MCF 10A (cell line): ENCODE results near the gene RPS6KC1. TPM values are rescaled to one million over a fixed set of nuclear protein-coding genes. Genes with fewer than 3 reads are reported as not detected.
"Not testable (repeated sequence)": the region's sequence is repeated elsewhere in the genome, so short reads cannot be mapped to it uniquely, and the experiment has no call there.

Source experiments
- BruUV-seq: library from RNA; stranded (reverse); fragments of 400-500 nt; replicated peaks from 2 replicates; lab custom pipeline; 2021; lab: Mats Ljungman, UMichigan
- CTCF ChIA-PET: fragments of 300-600 bp; sonication (Branson Sonifier 250); formaldehyde crosslinking; extraction: SDS; loops from one replicate; lab custom pipeline; 2021; ENCODE audit warnings: antibody characterized with exemption, inconsistent platforms; lab: Yijun Ruan, JAX
- POLR2A ChIA-PET: fragments of 300-600, 350-650 bp; sonication (Branson Sonifier 250); formaldehyde crosslinking; extraction: SDS; loops from one replicate; lab custom pipeline; 2020; ENCODE audit warnings: antibody characterized with exemption, inconsistent platforms; lab: Yijun Ruan, JAX
- DNase-seq: peaks from one replicate; pipeline ENCODE4 v3.0.0-alpha.2; 2018; ENCODE audit not compliant: unreplicated experiment
- H3K27ac Mint-ChIP-seq: one replicate; pipeline ENCODE4 v1.8.0; 2022; ENCODE audit warnings: mild to moderate bottlenecking, low read depth, mixed read lengths; ENCODE audit not compliant: unreplicated experiment
- H3K27me3 Mint-ChIP-seq: one replicate; pipeline ENCODE4 v1.8.0; 2022; ENCODE audit warnings: mixed read lengths; ENCODE audit not compliant: insufficient read depth, unreplicated experiment
- H3K36me3 Mint-ChIP-seq: one replicate; pipeline ENCODE4 v1.8.0; 2022; ENCODE audit warnings: mild to moderate bottlenecking, moderate library complexity, mixed read lengths; ENCODE audit not compliant: insufficient read depth, unreplicated experiment
- H3K4me1 Mint-ChIP-seq: one replicate; pipeline ENCODE4 v1.8.0; 2022; ENCODE audit warnings: mixed read lengths; ENCODE audit not compliant: insufficient read depth, unreplicated experiment
- H3K4me3 Mint-ChIP-seq: one replicate; pipeline ENCODE4 v1.8.0; 2022; ENCODE audit warnings: mild to moderate bottlenecking, moderate library complexity, mixed read lengths; ENCODE audit not compliant: unreplicated experiment
- H3K9me3 Mint-ChIP-seq: one replicate; pipeline ENCODE4 v1.8.0; 2022; ENCODE audit warnings: mixed read lengths; ENCODE audit not compliant: unreplicated experiment
- CTCF ChIP-seq: fragments of 200-600 bp; IDR thresholded peaks from one replicate; pipeline ENCODE4 v1.8.0; 2022; ENCODE audit warnings: antibody characterized with exemption, mild to moderate bottlenecking; ENCODE audit not compliant: unreplicated experiment
- intact Hi-C: fragments of 100-400 bp; cut with micrococcal nuclease; formaldehyde crosslinking; loops from 2 replicates; pipeline ENCODE4 v1.14.1; 2022
- total RNA-seq: library from RNA; stranded (reverse); gene quantifications from 2 replicates; pipeline ENCODE4 v1.2.3, GENCODE V29; 2022

The RPS6KC1 gene
- total RNA-seq, 1 experiment from 2014 or later, result 24.5 TPM

GRCh38 chr1:213019450-213019849, 31.6 kb upstream of the RPS6KC1 start:
- ChIA-PET CTCF (no interaction called here), POLR2A (interaction anchor here (0.7 to 0.9 kb wide), 2 partner anchors 31 to 228 kb away, joined by 3 read pairs; partner anchors contain the start of gene NSL1)
- intact Hi-C loops, result no loop called here
- Mint-ChIP-seq H3K27me3 (no peaks in the 10 kb centered on the region), H3K4me1 (no peaks in the 10 kb centered on the region), H3K4me3 (no peak overlapping the region), H3K36me3 (no peaks in the 10 kb centered on the region), H3K27ac (no peak overlapping the region), H3K9me3 (no peaks in the 10 kb centered on the region)
- no peak for TF ChIP-seq CTCF
- no peak for DNase-seq
- no TSS peak for BruUV-seq

GRCh38 chr1:213020016-213020415, 31.0 kb upstream of the RPS6KC1 start:
- no peak for TF ChIP-seq CTCF

GRCh38 chr1:213027024-213027423, 24.0 kb upstream of the RPS6KC1 start:
- H3K4me1 Mint-ChIP-seq, H3K4me3 Mint-ChIP-seq, CTCF ChIA-PET, DNase-seq, intact Hi-C loops, H3K36me3 Mint-ChIP-seq, H3K9me3 Mint-ChIP-seq, BruUV-seq, H3K27ac Mint-ChIP-seq: not testable (repeated sequence)
- H3K27me3 Mint-ChIP-seq, result peaks cover 52% of the 10 kb centered on the region
- POLR2A ChIA-PET, result interaction anchor here (1.4 kb wide), 1 partner anchor 23 kb away, joined by 4 read pairs; no protein-coding TSS in a partner anchor

More at GRCh38 chr1:213020016-213020415, 31.0 kb upstream of the RPS6KC1 start:
- ChIA-PET CTCF (interaction anchor here (0.6 to 1.3 kb wide), 5 partner anchors 9 to 42 kb away, joined by 3 to 4 read pairs (median 3); no protein-coding TSS in a partner anchor), POLR2A (interaction anchor here (0.7 to 0.9 kb wide), 2 partner anchors 30 to 229 kb away, joined by 3 read pairs; partner anchors contain the start of gene NSL1)
- Mint-ChIP-seq H3K9me3 (no peaks in the 10 kb centered on the region), H3K4me3 (no peak overlapping the region), H3K4me1 (no peaks in the 10 kb centered on the region), H3K27ac (no peak overlapping the region), H3K36me3 (no peaks in the 10 kb centered on the region), H3K27me3 (no peaks in the 10 kb centered on the region)
- BruUV-seq, result no TSS peak
- intact Hi-C loops, result no loop called here
- no peak for DNase-seq

- intact Hi-C loops, result no loop called here
- H3K27ac Mint-ChIP-seq, result no peak overlapping the region
- BruUV-seq, result no TSS peak
- ChIA-PET POLR2A (interaction anchor here (1.7 kb wide), 1 partner anchor 18 kb away, joined by 5 read pairs; the partner anchor contains the start of gene RPS6KC1), CTCF (interaction anchor here (0.5 to 1.7 kb wide), 4 partner anchors 11 to 132 kb away, joined by 3 to 8 read pairs (median 4); no protein-coding TSS in a partner anchor)
- H3K9me3 Mint-ChIP-seq, result no peaks in the 10 kb centered on the region
- DNase-seq, result no peak
- no peak for TF ChIP-seq CTCF
- no peaks in the 10 kb centered on the region for H3K36me3 Mint-ChIP-seq
- no peak overlapping the region for H3K4me3 Mint-ChIP-seq
- no peaks in the 10 kb centered on the region for H3K4me1 Mint-ChIP-seq
- H3K27me3 Mint-ChIP-seq, result peaks cover 54% of the 10 kb centered on the region
These were observed 18.4 kb upstream of the RPS6KC1 start for GRCh38 chr1:213032651-213033050.
